ENCODE data around the gene RNF208.

The RNF208 gene

GRCh38 chr9:137237759-137238726 is 16.0 kb upstream of the RNF208 start:
- no peak for DNase-seq

GRCh38 chr9:137236936-137237421 is 14.9 kb upstream of the RNF208 start:
- DNase-seq = no peak

GRCh38 chr9:137236238-137236935 is 14.3 kb upstream of the RNF208 start:
- peak; percentile 71 for DNase-seq

GRCh38 chr9:137235424-137236237 is 13.6 kb upstream of the RNF208 start:
- no peak for DNase-seq

- no peak for DNase-seq
Measured at GRCh38 chr9:137234758-137235423, 12.9 kb upstream of the RNF208 start.

GRCh38 chr9:137234055-137234697 is 12.1 kb upstream of the RNF208 start:
- no peak for DNase-seq

GRCh38 chr9:137233143-137233980 is 11.3 kb upstream of the RNF208 start:
- DNase-seq = no peak

- no peak for DNase-seq
Measured at GRCh38 chr9:137232510-137232909, 10.5 kb upstream of the RNF208 start.

GRCh38 chr9:137232101-137232500 is 10.1 kb upstream of the RNF208 start:
- no peak for DNase-seq

GRCh38 chr9:137231372-137232039 is 9.5 kb upstream of the RNF208 start:
- DNase-seq = no peak

- no peak for DNase-seq
Measured at GRCh38 chr9:137230705-137231371, 8.8 kb upstream of the RNF208 start, which contains the start of gene SLC34A3. TSS of gene SLC34A3 (plus strand) at chr9:137230901. CDS start at chr9:137231703, 802 bp downstream.

GRCh38 chr9:137229903-137230704 is 8.1 kb upstream of the RNF208 start:
- no peak for DNase-seq

GRCh38 chr9:137228968-137229896 is 7.2 kb upstream of the RNF208 start:
- DNase-seq = no peak

- DNase-seq = no peak
Measured at GRCh38 chr9:137228506-137228967, 6.5 kb upstream of the RNF208 start.

GRCh38 chr9:137227853-137228505 is 5.9 kb upstream of the RNF208 start:
- DNase-seq = no peak

GRCh38 chr9:137227054-137227852 is 5.2 kb upstream of the RNF208 start, which contains the start of gene RNF224:
TSS of gene RNF224 (plus strand) at chr9:137227502. CDS start at chr9:137228336, 834 bp downstream.
- DNase-seq = peak; percentile 42
